ENCODE measurements around the gene NELFE.

NELFE gene

DNA sequence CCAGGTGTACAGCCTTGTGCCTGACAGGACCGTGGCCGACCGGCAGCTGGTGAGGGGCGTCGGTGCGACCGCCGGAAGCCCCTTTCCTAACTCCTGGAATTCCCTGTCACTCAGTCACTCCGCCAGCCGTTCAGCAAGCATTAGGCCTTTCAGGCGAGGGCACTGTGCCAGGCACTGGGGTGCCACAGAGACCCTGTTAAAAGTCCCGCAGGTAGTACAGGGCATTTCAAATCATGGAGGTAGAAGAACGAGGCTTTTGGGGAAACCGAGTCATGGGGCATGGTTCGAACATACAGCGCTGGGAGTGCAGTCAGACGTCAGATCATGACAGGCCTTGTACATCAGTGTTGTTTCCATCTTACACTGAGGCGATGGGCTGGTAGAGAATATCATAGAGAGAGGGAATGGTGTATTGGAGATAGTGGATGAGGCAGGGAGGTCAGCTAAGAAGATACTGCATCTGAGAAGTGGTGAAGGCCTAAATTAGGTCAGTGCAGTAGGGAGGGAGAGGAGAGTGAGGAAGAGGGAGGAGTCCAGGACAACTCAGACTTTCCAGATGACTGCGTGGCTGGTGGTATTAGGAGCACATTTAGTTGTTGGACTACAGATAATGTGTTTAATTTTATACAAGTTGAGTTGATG, 14.1 kb upstream of the NELFE start:
- DNase-seq (ENCODE audit: low read depth in 2 of 2): no peak

DNA sequence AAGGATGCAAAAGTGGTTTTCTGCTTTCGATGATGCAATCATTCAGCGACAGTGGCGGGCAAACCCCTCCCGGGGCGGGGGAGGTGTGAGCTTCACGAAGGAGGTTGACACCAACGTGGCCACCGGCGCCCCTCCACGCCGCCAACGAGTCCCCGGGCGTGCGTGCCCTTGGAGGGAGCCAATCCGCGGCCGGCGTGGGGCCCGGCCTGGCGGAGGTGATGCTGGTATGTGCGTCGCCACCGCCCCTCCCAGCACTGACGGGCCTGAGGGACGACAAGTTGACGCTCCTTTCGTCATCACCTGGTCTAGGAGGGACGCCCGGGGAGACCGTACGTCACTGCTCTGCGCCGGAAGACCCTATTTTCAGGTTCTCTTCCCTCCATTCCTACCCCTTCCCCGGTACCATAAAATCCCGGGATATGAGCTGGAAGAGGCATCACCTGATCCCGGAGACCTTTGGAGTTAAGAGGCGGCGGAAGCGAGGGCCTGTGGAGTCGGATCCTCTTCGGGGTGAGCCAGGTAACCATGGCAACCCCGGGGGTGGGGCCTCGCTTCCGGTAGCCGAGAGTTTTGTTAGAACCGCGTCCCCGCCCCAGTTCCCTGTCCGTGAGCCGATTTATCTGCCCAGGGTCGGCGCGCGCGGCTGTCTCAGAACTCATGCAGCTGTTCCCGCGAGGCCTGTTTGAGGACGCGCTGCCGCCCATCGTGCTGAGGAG, 13.4 kb upstream of the NELFE start, which contains the start of gene DXO:
TSS of gene DXO (minus strand) at position 146 of the 716 bp plus-strand sequence. CDS start 463 bp downstream, outside the sequence.
- DNase-seq (ENCODE audit: low read depth in 2 of 2): peak; percentile 88 to 93

DNA sequence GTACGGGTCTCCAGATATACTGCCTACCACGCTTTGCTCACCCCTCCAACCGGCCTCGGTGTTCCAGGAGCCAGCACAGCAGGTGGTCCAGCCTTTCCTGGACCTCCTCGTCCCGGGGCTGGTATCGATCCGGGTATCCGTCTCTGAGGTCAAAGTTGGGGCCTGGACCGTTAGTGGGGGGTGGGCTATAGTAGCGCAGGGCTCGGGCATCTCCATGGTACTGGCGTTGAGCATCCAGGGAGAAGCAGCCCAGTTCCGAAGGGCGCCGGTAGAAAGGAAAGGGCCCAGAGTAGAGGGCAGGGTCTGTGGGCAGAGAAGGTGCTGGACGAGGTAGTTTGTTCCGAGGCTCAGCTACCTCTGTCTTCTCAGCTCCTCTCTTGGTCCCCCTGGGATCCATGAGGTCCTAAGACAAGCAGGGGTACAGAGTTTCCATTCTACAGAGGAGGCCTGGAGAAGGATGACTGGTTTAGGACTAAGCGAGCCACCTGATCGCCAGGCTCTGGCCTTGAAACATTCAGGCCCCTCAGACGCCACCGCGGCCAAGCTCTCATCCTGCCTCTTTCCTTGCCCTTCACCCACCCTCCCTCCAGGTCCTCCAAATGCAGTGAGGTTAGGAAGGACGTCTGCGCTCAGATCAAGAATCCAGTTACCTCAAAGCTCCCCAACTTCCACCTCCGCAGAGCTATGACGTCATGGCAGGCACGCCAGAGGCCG, 12.7 kb upstream of the NELFE start:
- DNase-seq (ENCODE audit: low read depth in 2 of 2): no peak

DNA sequence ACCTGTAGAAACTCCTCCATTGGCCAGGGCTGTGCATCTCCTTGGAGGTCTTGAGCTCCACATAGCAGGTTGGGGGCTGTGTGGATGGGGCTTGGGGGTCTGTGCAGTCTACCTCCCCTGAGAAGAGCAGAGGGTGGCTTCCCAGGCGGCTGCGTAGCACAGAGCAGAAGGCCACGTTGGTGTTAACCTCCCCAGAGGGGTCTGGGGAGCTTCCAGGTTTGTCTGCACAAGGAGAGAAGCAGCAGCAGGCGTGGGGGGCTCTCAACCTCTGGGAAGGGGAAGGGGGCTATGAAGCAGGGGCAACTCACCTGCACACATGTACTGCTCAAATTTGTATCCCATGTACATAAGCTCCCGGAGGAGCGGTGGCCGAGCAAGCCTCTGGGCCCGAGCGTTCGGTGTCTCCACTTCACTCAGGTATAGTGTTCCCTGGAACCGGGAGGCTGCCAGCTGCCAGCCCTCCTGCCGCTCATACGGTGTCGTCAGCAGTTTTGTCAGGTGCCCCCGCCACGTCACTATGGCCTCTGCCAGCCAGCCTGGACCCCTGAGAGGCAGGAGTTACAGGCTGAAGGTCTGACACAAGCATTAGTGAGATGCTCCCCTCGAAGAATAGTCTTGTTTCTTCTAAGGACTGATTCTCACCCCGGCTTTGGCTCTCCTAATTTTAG, 12.0 kb upstream of the NELFE start:
- no peak for DNase-seq (ENCODE audit: low read depth in 2 of 2)

DNA sequence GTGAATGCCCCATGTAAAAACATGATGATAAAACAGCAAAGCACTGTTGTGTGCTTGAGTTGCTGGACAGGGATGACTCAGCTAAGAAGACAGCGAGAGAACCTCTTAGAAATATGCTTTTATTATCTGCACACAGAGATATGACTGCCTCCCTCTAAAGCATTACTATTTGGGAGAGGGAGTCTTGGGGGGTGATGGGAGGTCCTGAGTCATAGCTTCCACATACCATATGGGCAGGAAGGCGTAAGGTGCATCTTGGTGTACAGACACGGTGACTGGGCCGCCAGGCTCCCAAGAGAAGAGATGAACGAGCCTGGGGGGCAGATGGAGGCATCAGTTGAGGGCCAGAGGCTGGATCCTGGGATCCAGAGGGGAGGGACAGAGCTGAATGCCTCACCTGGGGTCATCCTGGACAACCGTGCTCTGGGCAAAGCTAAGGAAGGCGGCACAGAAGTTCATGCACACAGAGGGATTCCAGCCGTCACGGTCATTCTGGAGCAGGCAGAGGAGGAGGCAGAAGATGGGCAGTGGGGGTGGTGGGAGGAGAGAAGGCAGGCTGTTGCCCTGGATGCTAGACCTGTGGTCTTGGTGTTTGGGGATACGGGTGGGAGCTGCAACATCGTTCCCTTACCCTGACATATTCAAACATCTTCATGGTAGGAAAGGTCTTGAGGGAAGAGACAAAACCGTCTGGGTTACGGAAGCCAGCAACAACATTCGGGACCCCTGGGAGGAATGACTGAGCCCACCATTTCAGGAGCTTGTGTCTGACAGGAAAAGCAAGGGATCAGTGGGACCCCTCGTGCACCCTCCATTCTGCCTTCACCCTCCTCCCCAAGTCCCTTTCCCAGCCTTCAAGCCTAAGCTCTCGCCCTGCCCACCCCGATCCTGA, 11.2 kb upstream of the NELFE start:
- DNase-seq (ENCODE audit: low read depth in 2 of 2): no peak

DNA sequence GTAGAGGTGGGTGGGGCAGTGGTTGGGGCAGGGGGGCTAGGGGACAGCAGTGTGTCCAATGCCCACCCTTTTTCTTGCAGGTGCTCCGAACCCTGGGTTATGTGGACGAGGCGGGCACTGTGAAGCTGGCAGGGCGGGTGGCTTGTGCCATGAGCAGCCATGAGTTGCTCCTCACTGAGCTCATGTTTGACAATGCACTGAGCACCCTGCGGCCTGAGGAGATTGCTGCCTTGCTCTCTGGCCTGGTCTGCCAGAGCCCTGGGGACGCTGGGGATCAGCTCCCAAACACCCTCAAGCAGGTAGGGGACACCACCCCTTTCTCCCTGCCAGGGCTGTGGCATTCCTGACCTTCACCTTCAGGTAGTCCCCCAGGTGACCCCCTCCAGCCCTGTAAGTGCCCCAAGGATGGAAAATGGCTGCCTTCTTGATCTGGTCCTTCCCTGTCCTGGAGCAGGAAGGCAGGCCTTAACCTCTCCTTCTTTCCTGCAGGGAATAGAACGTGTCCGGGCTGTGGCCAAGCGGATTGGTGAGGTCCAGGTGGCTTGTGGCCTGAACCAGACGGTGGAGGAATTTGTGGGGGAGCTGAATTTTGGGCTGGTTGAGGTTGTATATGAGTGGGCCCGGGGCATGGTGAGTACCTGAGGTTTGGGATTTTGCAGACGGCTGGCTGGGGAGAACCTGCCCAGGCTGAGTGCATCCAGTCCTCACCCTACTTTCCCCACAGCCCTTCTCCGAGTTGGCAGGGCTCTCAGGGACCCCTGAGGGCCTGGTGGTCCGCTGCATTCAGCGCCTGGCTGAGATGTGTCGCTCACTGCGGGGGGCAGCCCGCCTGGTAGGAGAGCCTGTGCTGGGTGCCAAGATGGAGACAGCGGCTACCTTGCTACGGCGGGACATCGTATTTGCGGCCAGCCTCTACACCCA, 10.3 kb upstream of the NELFE start:
- no peak for DNase-seq (ENCODE audit: low read depth in 2 of 2)

DNA sequence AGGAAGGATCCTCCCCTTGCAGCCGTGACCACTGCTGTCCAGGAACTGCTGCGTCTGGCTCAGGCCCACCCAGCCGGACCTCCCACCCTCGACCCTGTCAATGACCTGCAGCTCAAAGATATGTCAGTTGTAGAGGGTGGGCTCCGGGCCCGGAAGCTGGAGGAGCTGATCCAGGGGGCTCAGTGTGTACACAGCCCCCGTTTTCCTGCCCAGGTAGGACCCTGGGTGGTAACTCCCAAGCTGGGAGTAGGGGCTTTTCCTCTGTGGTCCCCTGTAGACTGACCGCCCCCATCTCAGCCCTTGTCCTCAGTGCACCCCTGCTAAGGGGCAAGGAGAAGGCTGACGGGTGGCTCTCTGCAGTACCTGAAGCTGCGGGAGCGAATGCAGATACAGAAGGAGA, 9.6 kb upstream of the NELFE start:
- no peak for DNase-seq (ENCODE audit: low read depth in 2 of 2)

DNA sequence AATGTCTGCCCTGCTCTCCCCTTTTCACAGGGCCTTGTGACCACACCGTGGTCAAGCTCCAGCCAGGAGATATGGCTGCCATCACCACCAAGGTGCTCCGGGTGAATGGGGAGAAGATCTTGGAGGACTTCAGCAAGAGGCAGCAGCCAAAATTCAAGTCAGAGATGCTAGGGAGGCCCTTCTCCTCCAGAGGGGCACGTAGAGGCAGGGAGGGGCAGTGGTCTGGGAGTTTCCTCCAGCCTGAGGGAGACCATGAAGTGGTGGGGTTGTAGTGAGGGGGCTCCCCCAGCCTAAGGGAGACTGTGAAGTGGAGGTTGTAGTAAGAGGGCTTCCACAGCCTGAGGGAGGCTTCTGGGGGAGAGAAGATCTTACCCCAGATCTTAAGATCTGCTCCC, 9.2 kb upstream of the NELFE start:
- no peak for DNase-seq (ENCODE audit: low read depth in 2 of 2)

DNA sequence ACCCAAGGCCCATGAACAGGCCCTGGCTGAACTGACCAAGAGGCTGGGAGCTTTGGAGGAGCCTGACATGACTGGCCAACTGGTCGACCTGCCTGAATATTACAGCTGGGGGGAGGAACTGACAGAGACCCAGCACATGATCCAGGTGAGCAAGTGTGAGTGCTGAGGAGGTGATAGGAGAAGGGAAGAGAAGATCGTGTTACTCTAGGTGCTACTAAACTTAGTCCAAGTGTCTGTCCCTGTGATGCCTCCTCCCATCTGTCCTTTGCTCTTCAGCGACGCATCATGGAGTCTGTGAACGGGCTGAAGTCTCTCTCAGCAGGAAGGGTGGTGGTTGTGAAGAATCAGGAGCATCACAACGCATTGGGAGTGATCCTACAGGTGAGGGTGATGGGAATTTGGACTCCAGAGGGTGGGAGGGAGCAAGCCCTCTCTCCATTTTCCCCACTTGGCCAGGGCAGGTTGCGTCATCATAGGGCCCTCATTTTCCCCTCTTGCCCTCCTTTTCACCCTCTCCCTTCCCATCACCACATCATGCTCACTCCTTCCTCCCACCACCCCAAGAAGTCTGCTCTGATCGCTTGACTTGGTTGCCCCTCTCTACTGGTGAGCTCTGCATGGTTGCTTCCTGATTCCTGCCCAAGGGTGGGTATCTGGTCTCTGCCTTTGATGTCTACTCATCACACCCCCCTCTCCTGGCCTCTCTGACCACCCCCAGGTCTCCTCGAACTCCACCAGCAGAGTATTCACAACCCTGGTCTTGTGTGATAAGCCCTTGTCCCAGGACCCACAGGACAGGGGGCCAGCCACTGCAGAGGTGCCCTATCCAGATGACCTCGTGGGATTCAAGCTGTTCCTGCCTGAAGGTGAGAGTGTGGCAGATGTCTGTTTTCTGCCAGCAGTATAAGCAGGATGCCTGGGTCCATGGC, 8.5 kb upstream of the NELFE start:
- DNase-seq (ENCODE audit: low read depth in 2 of 2): no peak

DNA sequence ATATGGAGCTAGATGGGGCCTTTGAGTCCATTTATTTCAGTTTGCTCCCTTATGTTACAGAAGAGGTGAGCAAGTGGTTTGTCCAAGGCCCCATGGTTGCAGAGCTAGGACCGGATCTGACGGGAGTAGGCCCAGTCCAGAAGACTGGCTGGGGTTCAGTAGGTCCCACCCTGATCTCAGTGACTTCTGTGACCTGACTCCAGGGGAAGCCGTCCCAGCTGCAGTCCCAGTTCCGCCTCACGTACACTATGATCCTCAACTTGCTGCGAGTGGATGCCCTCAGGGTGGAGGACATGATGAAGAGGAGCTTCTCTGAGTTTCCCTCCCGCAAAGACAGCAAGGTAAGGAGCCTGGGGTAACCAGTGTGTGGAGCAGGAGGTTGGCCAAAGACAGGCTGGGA, 7.7 kb upstream of the NELFE start:
- no peak for DNase-seq (ENCODE audit: low read depth in 2 of 2)

DNA sequence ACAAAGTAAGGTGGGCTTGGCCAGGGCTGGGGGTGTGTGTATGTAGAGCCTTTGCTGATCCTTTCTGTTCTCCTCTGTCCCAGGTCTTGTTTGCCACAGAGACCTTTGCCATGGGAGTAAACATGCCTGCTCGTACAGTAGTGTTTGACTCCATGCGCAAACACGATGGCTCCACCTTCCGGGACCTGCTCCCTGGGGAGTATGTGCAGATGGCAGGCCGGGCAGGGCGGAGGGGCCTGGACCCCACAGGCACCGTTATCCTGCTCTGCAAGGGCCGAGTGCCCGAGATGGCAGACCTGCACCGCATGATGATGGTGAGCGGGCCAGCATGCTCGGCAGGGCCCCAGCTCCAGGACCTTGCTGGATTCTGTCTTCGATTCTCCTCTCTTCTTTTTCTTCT, 6.9 kb upstream of the NELFE start:
- no peak for DNase-seq (ENCODE audit: low read depth in 2 of 2)

DNA sequence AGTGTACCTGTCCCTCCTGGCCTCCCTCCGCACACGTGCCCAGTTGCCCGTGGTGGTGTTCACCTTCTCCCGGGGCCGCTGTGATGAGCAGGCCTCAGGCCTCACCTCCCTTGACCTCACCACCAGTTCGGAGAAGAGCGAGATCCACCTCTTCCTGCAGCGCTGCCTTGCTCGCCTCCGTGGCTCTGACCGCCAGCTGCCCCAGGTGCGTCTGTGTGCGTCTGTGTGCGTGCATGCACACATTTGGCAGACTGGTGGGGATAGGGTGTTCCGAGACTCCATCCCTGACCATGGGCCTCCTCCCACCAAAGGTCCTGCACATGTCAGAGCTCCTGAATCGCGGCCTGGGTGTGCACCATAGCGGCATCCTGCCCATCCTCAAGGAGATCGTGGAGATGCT, 5.2 kb upstream of the NELFE start:
- DNase-seq (ENCODE audit: low read depth in 2 of 2): no peak

DNA sequence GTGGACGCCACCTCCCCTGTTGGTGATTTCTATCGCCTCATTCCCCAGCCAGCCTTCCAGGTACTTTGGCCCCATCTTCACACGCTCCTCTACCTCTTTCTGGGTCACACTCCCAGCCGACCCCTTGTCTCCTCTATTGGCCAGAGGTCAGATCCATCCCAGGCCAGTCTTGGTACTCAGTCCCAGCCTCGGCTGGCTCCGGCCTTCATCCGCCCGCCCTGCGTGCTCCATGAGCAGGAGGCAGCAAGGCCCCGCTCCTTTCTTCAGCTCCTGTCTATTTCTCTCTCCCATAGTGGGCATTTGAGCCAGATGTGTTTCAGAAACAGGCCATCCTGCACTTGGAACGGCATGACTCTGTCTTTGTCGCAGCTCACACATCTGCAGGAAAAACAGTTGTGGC, 2.8 kb upstream of the NELFE start:
- DNase-seq (ENCODE audit: low read depth in 2 of 2): no peak

DNA sequence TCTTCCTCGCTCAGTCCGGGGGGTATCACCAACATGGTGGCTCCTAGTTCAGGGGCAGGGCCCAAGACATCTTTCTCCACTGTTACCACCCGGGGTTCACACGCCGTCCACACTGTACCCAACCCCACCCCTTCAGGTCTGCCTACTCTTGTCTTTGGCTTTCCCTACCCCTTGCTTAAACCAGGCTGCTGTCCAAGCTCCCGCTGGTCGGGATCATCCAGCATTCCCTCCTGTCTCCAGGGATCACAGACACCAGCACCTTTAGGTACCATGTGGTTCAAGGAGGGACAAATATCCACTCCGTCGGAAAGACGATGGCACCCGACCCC, 395 bp downstream of the NELFE start:
- no peak for DNase-seq (ENCODE audit: low read depth in 2 of 2)

DNA sequence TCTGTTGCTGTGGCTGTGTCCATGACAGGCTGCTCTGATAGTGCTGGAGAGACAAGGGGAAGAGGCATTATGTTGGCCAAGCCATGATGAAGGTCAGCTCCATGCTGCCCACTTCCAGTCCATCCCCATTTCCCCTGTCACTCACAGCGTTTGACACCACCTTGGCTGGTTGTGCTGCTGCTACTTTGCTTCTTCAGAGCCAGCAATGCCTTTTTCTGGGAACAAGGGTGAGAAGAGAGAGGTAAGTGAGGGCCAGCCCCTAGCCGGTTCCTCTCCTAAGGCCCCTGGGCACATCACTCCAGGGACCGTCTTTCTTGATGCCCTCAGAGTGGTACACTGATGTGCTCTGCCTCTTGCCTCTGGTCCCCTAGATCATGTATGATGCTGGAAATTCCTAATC, 2.0 kb downstream of the NELFE start:
- DNase-seq (ENCODE audit: low read depth in 2 of 2): no peak

DNA sequence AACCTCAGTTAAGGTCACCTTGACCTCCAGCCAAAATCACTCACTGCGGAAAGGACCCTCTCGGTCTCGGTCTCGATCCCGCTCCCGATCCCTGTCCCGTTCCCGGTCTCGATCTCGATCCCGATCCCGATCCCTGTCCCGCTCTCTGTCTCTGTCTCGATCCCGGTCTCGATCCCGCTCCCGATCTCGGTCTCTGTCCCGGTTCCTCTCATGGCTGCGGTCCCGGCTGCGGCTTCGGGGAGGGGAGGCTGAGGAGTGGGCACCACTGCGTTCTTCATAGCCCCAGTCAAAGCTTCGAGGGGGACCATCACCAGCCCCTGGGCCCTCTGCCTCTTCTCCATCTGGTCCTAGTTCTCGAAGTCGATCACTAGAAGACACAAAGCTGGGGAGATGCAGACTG, 4.3 kb downstream of the NELFE start:
- no peak for DNase-seq (ENCODE audit: low read depth in 2 of 2)

DNA sequence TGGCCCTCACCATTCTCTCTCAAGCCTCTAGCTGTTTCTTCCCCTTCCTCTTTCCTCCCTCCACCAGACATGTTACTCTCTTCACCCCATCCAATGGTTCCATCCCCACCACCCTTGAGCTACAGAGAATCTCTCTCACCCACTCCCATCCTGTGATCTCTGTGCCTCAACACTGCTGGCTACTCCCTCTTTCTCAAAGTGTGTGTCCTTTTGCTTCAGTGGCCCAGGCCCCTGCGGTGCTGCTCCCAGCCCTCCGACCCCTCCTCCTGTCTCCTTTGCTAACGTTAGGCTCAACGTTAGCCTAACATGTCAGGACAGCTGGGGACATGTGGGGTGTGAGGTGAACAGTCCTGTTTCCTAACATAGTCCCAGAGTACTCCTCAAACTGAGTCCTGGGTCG, 5.9 kb downstream of the NELFE start:
- no peak for DNase-seq (ENCODE audit: low read depth in 2 of 2)

DNA sequence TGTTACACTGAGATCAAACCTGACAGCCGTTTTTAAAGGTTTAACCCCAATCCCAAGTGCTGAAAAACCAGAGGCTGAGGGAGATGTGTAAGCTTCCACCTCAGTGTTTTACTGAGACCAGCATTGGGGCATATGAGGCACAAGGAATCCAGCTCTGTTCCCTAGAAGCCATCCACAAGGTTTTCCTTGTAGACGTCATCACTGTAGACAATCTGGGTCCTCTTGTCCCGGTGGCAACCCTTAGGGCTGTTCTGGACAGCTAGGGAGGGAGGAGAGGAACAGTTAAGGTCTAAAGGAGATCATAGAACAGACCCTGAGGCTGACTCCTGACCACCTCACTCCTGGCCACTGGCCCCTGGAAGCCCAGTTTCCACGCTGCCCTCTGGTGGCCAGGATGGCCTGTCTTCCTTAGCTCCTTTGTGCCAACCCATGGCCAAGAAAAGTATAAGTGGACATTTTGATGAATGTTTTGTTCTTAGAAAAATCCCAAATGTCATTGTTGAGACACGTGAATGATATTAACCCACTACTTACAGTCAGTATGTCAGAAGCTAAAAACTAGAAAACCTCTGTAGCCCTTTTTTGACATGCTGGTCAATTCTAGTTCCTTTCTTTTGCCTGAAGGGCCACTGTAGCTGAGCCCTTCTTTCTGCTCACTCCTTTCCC, 6.5 kb downstream of the NELFE start:
- DNase-seq (ENCODE audit: low read depth in 2 of 2): no peak

Data from stimulated activated CD8-positive, alpha-beta memory T cell treated with anti-CD3 and anti-CD28 coated beads, Interleukin-7, amount 100 ng/mL, for 1 hour (primary cell).